Stimulated activated CD8-positive, alpha-beta memory T cell treated with anti-CD3 and anti-CD28 coated beads, Interleukin-2, amount 100 ng/mL, for 1 hour (primary cell): ENCODE data around the gene DBF4B.
"Not testable (repeated sequence)": the region's sequence is repeated elsewhere in the genome, so short reads cannot be mapped to it uniquely, and the experiment has no call there.

ENCODE experiments used
- DNase-seq, 2 donors: peaks; one replicate each; pipeline ENCODE4 v3.0.0-alpha.2; 2020; ENCODE audit warnings: low read depth in 2 of 2

DBF4B gene

GRCh38 chr17:44734272-44734671 is 25.8 kb downstream of the DBF4B start:
- no peak for DNase-seq

GRCh38 chr17:44736551-44737240 is 28.2 kb downstream of the DBF4B start:
- no peak for DNase-seq

- no peak for DNase-seq
Observed at GRCh38 chr17:44738214-44738906, 29.9 kb downstream of the DBF4B start.

GRCh38 chr17:44741316-44741715 is 32.9 kb downstream of the DBF4B start:
- no peak for DNase-seq

GRCh38 chr17:44745301-44745700 is 36.8 kb downstream of the DBF4B start:
- no peak for DNase-seq

- not testable (repeated sequence) for DNase-seq
Observed at GRCh38 chr17:44745738-44746137, 37.3 kb downstream of the DBF4B start.

GRCh38 chr17:44747566-44747965 is 39.1 kb downstream of the DBF4B start:
- DNase-seq: no peak

GRCh38 chr17:44749076-44749979 is 40.9 kb downstream of the DBF4B start:
- no peak for DNase-seq

- DNase-seq: no peak
Observed at GRCh38 chr17:44749980-44750318, 41.5 kb downstream of the DBF4B start.

GRCh38 chr17:44751331-44751730 is 42.9 kb downstream of the DBF4B start:
- no peak for DNase-seq

GRCh38 chr17:44751806-44752205 is 43.3 kb downstream of the DBF4B start:
- DNase-seq: no peak

- DNase-seq: no peak
Observed at GRCh38 chr17:44752953-44753861, 44.7 kb downstream of the DBF4B start.

GRCh38 chr17:44754276-44754675 is 45.8 kb downstream of the DBF4B start:
- DNase-seq: no peak

- DNase-seq: not testable (repeated sequence)
Observed at GRCh38 chr17:44755180-44755579, 46.7 kb downstream of the DBF4B start.

- no peak for DNase-seq
Observed at GRCh38 chr17:44757045-44757917, 48.8 kb downstream of the DBF4B start.

GRCh38 chr17:44757918-44758413 is 49.5 kb downstream of the DBF4B start:
- DNase-seq: no peak

GRCh38 chr17:44758414-44759085 is 50.1 kb downstream of the DBF4B start, which contains the start of gene ADAM11:
ADAM11 (plus strand) TSS chr17:44758988; CDS start chr17:44759200, 212 bp downstream.
- DNase-seq: no peak

GRCh38 chr17:44759086-44759915 is 50.8 kb downstream of the DBF4B start:
- DNase-seq: no peak

- no peak for DNase-seq
Observed at GRCh38 chr17:44759916-44760243, 51.4 kb downstream of the DBF4B start.
